Measurements from ENCODE around the gene SELENOK.

SELENOK gene

DNA sequence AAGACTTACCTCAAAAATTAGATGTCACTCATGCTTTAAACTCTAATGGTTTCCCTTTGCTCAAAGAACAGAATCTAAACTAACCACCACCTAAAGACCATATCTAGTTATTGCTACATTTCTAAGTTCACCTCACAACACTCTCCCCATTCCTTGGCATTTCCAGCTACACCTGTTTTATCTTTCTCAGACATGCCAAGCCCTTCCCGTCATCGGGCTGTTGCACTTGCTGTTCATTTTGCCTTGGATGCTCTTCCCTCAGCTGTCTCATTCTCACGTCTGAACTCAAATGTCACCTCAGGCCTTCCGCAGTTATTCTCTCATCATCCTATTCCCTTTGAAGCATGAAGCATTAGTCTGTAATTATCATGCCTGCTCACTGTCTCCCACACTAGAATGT is 8.7 kb downstream of the SELENOK start:
- no peak for DNase-seq (ENCODE audit: low spot score)

DNA sequence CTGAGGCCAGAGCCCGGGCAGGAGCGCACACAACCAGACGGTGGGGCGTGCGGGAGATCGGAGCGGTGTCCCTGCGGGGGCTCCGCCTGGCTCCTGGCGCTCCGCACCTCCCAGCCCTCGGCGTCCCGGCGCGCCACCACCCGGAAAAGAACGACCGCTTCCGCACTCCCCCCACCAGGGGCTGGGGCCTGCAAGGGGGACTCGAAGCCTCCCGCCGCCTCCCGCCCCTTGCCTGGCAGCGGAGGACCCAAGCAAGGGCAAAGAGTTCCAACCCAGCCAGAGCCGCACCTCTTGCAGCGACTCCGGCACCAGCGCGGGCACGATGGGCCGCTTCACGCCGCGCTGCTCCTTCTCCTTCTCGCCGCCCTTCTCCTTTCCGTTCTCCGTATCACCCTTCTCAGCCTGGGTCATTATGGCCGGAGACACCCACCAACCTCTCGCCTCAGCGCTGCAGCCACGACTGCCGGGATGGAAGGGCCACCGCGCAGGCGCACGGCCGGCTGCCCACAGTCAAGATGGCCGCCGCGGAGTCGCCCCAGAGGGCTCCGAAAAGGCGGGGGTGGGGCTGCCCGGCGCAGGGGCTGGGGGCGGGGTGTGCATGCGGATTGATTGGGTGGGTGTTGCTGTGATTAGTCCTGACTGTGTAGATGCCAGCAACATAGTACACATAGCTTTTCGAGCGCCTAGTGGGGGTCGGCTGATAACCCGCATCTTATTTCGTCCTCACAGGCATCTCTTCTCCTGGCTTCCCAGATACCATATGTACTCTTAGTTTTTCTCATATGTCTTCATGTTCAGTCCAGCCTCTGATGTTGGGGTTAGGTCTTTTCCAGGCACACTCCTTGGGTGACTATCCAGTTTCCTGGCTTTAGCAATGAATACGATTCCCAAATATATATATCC is 9.7 kb downstream of the SELENOK start, which contains the start of gene ACTR8:
Gene ACTR8 (minus strand): TSS at position 462 of the 903 bp plus-strand sequence. CDS start 51 bp downstream, at position 411.
- peak; percentile 84 for DNase-seq (ENCODE audit: low spot score)

DNA sequence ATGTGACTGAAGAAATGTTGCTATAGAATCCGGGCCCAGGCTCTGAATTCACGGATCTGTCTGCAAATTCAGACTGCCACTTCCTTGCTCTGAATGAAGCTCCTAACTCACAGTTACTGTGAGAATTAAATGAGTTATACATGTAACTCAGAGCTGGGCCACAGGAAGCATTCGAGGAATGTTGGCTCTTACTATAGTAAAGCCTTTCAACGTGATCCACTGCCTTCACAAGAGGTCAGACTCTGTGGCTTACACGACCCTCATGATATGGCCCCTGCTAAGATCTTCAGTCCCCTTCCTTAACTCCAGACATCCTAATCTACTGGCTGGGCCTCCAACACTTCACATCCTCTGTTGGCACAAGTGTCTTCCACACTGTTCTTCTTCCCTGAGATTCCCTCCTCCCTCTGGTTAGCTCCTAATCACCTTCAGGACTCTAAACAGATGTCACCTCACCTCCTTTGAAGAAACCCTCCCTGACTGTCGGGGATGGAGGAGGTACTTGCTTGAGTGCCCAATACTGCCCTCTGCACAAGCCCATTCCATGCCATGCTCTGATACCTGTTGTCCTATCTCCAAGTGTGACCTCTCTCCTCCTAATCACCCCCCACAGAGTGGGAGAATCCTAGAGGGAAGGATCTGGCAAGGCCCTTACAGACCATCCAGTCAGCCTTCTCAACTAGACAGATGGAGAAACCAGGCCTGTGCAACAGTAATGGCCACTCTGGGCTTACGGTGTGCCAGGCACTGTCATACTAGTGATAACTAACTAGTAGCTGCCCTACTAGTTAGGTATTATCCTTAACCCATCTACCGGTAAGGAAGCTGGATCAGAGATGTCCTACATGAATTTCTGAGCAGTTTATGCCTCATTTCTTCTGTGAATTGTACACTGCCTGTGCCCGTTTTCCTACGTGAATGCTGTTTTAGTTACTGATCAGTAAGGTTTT is 11.0 kb downstream of the SELENOK start:
- no peak for DNase-seq (ENCODE audit: low spot score)

DNA sequence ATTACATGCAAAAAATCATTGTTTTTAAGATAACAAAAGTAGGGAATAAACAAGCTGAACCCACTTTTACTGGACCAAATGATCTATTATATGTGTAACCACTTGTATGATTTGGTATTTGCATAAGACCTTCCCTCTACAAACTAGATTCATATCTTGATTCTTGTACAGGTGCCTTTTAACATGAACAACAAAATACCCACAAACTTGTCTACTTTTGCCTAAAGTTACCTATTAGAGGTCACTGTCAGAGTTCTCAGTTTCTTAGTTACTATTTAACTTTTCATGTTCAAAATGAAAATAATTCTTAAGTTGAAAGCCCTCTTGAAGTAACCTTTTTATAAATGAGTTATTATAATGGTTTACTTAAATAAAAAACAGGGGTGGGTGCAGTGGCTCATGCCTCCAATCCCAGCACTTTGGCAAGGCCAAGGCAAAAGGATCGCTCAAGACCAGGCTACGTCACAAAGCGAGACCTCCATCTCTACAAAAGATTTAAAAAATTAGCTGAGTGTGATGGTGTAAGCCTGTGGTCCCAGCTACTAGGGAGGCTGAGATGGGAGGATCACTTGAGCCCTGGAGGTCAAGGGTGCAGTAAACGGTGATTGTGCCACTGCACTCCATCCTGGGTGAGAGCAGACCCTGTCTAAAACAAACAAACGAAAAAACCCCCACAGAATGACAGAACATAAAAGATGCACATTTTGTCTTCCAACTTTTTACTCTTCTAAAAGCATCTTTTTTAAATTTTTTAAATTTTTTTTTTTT is 25.7 kb downstream of the SELENOK start:
- DNase-seq (ENCODE audit: low spot score), result no peak

DNA sequence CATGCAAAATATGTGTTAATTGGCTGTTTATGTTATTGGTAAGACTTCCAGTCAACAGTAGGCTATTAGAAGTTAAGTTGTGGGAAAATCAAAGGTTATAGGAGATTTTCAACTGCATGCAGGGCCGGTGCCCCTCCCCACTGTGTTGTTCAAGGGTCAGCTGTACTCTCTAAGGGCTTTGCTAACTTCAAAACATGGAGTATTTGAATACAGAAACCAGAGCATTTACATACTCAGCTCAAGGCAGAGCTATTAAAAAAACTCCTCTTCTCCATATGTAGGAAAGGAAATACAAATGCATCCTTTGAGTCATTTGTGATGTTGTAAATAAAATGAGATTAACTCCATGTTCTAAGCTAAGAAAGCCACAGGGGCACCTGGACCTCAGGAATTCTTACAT is 28.5 kb downstream of the SELENOK start:
- DNase-seq (ENCODE audit: low spot score), result no peak

DNA sequence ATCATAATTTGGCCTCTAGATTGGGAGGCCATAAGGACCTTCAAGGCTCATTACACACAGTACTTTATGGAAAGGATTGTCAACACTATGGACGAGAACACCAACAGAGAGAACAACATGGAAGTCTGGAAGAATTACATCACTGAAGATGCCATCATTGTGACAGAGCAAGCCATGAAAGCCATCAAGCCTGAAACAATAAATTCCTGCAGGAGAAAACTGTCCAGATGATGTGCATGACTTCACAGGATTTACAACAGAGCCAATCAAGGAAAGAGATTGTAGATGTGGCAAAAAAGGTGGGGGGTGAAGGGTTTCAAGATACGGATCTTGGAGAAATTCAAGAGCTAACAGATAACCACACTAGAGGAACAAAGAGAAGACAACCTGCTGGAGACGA is 29.4 kb downstream of the SELENOK start:
- no peak for DNase-seq (ENCODE audit: low spot score)

DNA sequence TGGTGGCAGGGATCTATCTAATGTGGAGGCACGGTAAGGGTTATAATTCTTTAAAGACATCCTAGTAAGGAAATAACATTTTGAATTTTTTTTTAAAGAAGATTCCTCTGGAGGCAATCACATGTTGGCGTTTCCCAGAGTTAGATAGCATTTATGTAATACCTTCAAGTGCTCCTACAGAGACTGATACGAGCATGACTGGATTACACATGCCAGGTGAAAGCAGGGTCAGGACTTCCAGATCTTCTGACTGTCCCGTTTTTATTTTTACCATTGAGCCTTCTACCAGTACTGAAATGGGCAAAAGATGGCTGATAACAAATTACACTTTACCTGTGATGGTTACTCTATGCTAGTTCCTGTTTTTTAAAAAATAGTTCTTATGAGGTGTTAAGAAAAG is 31.5 kb downstream of the SELENOK start:
- no peak for DNase-seq (ENCODE audit: low spot score)

DNA sequence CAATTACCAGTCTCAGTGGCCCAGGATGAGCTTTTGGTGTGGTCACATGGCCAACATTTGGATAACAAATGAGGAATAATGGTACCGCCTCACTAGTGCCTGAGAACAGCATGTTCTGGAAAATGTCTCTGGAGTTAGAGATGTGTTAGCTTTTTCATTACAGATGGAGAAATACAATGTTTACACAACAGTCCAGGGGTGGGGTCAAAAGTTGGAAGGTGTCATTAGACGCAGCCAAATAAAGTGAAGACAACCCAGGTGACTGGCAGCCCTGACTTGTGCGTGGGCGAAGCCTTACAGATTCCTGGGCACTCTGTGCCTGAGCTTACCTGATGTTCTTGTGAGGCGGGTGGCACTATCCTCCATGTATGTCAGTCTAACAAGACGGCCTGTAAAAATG is 32.5 kb downstream of the SELENOK start:
- DNase-seq (ENCODE audit: low spot score), result no peak

DNA sequence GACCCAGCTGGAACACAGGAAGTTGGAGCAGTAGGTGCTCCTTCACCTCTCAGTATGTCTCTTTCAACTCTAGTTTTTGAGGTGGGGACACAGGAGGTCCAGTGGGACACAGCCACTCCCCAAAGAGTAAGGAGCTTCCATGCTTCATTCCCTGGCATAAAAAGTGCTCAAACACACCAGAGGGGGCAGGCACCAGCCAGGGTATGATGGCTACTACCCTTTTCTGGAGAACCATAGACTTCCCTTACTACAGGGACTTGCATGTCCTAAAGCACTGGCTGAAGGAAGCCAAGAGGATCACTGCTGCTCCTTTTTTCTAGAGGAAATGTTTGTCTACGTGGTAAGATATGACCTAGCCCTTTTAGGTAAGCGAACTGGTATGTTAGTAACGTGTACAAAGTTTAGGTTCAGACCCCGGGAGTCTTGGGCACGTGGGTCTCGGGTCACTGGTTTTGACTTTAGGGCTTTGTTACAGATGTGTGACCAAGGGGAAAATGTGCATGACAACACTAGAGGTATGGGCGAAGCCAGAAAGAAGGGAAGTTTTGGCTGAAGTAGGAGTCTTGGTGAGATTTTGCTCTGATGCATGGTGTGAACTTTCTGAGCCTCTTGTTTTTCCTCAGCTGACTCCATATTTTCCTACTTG is 33.4 kb downstream of the SELENOK start:
- no peak for DNase-seq (ENCODE audit: low spot score)

DNA sequence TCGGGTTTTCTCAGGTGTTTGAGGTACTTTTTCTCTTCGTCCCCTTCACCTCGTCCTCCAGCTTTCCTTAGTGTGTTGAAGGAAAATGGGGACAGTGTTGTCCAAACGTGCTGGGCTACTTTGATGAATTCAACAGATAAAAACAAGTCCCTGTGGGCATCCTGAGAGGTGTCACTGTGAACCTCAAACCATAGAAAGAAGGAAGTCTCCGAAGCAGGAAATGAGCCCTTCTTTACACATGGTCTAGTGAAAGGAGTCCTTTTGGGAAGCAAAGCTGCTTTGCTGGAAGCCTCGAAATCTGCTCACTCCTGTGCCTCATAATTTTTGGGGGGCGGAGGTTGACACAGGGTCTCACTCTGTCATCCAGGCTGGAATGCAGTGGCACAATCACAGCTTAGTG is 34.7 kb downstream of the SELENOK start:
- no peak for DNase-seq (ENCODE audit: low spot score)

DNA sequence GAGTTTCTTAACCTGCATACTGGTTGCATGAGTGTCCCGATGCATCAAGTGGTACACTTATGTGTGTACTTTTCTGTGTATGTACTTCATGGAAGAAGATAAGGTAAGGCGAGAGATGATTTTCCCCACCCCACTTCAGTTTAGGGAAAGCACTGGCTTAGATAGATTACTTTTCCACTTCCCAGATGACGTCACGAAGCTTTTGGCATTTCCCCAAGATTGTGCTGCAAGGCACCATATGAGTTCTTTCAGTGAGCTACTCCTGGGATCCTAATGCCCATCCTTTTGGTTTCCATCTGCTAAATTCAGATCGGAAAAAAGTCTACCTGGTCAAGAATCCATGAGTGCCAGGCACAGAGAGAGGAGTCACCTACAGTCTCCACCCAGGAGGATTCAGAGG is 40.8 kb downstream of the SELENOK start:
- DNase-seq (ENCODE audit: low spot score), result no peak

DNA sequence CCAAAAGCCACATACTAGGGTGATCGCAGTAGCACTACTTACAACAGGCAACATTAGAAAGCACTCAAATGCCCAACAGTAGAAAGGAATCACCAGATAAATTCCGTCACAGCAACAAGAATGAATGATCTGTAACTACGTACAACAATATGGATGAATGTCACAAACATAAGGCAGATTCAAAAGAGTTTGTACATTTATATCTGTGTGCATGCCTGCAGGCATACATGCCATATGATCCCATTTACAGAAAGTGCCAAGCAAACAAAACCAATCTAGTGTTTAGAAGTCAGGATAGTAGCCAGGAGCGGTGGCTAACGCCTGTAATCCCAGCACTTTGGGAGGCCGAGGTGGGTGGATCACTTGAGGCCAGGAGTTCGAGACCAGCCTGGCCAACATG is 41.7 kb downstream of the SELENOK start:
- DNase-seq (ENCODE audit: low spot score), result no peak

DNA sequence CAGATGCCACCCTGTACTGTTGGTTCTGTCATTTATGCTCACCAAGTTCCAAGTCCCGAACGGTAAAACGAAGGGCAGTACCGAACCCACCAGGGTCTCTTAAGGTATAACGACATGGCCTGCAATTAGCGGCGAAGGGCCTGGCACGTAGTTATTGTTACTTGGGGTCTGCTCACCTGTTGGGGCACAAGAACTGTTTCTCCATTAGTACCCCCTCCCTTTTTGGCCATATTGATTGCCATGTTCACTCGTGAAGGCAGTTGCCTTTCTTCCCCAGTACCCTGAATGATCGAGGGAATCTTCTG is 44.9 kb downstream of the SELENOK start:
- DNase-seq (ENCODE audit: low spot score), result no peak

DNA sequence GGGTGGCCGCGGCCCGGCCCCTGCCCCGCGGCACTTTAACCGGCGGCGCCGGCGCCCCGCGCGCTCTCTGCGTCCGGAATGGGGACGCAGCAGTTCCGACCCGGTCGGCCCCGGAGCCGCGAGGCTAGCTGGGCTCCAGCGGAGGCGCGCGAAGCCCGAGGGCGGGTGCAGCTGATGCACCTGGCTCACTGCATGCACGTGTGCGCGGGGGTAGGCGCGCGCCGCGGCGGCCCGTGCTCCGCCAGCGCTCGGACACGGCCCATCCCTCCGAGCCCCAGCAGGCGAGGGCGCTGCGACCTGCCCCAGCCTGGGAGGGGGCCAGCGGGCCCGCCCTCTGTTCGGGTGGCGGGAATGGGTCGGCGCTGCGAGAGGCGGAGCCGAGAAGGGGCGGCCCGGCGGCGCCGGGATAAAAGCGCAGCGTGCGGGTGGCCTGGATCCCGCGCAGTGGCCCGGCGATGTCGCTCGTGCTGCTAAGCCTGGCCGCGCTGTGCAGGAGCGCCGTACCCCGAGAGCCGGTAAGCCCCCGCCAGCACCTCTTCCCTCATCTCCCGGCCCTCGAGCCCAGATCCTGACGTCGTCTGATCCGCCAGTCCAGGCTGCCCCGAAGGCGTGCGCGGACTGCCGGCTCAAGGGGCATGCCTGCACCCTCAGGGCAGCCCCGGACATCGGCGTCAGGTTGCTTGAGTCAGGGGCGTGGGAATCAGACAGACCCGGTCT is 45.4 kb downstream of the SELENOK start, which contains the start of the genes CHDH and IL17RB:
Gene CHDH (minus strand): TSS at position 286 of the 717 bp plus-strand sequence. CDS start 22,411 bp downstream, outside the sequence.
Gene IL17RB (plus strand): TSS at position 435 of the 717 bp plus-strand sequence. CDS start 21 bp downstream, at position 456.
- DNase-seq (ENCODE audit: low spot score), result no peak

DNA sequence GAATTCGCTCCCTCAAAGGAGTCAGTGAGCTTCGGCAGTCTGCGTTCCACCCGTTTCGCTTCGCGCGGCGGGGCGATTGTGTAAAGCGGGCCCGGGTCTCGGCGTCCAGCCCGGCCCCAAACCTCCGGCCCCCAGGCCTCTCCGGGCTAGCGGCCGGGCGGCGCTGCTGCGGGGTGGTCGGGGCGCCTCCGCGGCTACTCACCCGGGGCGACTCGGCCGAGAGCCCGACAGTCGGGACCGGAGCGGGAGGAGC is 45.9 kb downstream of the SELENOK start:
- DNase-seq (ENCODE audit: low spot score), result no peak

DNA sequence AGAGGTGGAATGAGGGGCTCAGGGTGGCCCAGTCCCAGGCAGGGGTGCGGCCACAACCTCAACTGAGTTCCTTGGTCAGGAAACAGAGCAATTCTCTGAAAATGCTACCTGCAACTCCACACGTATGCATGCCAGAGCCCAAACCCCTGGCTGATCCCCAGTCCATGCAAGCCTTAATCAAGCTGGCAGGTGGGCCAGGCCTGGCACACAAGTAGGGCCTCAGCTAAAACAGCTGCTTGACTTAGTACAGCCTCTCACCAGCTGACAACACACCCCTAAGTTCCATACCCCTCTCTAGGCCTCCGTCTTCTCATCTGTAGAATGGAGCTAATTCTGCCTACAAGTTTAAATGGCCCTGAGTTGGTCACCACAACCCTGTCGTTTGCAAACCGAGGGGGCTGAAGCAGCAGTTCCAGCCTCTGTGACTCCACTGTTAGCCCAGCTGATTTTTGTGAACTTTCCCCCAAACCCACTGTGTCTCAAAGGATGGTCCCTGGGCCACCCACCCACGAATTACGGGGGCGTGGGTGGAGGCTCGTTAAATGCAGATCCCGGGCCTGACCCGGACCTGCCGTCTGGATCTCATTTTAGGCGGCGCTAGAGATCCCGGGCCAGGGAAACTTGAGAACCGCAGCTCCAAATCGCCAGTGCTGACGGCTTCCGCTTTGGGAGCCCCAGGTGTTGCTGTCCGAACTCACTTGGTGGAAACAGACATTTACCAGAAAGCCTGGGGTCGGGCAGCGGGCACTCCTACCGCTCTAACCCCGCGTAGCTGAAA is 46.4 kb downstream of the SELENOK start:
- DNase-seq (ENCODE audit: low spot score), result no peak

DNA sequence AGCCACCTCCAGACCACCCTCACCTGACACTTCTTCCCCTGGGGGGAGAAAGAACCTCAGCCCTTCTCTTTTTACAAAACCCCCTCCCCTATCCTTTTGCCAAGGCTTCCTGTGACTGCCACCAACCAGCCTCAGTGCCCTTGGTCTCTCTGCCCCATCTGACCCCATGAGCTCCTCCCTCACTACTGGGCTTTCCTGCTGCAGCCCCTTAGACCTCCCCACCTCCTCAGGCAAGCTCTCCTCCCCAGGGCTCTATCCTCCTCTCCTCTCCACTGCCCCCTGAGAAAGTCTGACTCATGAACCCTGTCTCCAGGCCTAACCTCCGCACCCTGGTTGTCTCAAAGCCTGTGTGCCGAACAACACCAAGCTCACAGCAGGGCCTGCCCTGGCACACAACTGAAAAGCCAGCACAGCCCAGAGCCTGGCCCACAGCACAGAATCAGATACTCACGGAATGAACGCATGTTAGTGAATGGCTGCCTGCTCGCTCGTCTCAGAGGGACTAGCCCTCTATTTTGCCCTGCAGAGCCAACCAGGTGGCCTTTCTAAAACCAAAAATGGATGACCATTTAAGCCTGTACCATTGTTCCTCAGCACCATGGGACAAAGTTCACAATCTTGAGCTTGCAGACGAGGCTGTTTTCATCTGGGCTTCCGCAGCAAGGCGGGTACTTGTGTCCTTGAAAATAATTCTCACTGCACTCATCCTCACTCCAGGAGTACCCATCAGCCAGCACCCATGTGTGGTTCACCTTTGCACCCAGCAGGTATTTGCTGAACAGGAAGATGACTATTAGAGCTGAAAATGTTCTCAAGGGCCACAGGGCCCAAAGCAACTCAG is 47.2 kb downstream of the SELENOK start:
- DNase-seq (ENCODE audit: low spot score), result no peak

DNA sequence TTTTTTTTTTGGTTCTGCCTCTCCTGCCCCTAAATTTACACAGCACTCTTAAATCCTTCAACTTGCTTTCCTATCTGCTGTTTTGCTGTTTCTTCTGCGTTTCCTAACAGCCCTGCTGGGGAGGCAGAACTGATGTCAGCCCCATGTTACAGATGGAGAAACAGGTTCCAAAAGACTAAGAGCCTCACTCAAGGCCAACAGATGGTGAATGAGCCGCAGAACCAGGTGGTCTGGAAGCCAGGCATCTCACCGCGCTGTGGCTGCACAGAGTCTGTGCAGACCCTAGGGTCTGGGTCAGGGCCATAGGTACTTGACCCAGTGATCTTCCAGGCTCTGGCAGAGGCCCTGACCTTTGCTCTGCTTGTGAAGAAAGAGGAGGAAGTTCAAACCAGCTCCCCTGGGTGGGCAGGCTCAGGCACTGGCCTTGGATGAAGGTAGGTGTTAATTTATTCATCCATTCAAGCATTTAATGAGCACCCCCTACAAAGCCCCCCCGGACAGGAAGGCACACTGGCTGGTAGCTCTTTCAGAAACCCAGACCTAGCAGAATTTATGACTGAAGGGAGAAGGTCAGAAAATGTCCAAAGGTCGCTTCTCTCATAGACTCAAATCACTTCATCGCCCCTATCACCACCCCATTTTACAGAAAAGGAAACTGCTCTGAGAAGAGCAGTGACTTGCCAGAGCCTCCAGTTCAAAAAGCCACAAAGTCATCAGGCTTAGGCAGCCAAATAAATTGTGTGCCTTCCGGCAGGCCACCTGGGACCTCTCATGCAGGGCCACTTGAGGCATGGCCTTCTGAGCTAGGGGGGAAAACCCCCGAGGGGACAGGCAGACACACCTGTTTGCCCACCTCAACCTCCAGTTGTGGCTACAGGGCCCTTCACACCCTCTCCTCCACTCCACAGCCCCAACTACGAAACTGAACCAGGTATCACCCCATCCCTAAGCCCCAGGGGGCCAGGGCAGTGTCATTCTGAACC is 48.2 kb downstream of the SELENOK start:
- no peak for DNase-seq (ENCODE audit: low spot score)

Measured in CD4-positive, alpha-beta T cell treated with Interleukin-6 at 100 ng/mL for 8 hours (primary cell).